ENCODE data around the gene STARD5. TPM values are rescaled to one million over a fixed set of nuclear protein-coding genes. Genes with fewer than 3 reads are reported as not detected.

STARD5 gene
- total and polyA plus RNA-seq, 2 of the 8 experiments (the other 6 are each of a cell fraction or from before 2014, with no cell fraction given): 5.5 to 10.4 TPM

GRCh38 chr15:81289910-81290309, 34.0 kb downstream of the STARD5 start:
- H3K27me3 ChIP-seq (replicated peaks in 1 of 4; ENCODE audit: control insufficient read depth in 3 of 4, extremely low read depth in 1 of 4, insufficient read depth in 3 of 4, low read length in 3 of 4): no peaks in the 10 kb centered on the region

More at GRCh38 chr15:81289910-81290309, 34.0 kb downstream of the STARD5 start:
- ChIA-PET CTCF (ENCODE audit: partially characterized antibody) (interaction anchor here (1.0 to 4.0 kb wide), 5 partner anchors 15 to 117 kb away, joined by 3 to 17 read pairs (median 6); no protein-coding TSS in a partner anchor), POLR2A (ENCODE audit: partially characterized antibody) (no interaction called here)
- Histone ChIP-seq H3K56ac (replicated peaks; ENCODE audit: insufficient read length, low read depth, low read length) (no peak overlapping the region), H3K9ac (replicated peaks in 1 of 4; ENCODE audit: extremely low read depth in 1 of 4, low read depth in 3 of 4, low read length in 3 of 4) (no peak overlapping the region), H3K23me2 (ENCODE audit: low read depth, low read length) (no peaks in the 10 kb centered on the region), H3K4ac (replicated peaks; ENCODE audit: insufficient read length, low read depth, low read length) (no peak overlapping the region), H3K79me2 (ENCODE audit: control insufficient read depth in 1 of 2, insufficient read depth in 2 of 2, low read length in 2 of 2) (no peaks in the 10 kb centered on the region), H2BK15ac (ENCODE audit: low read length) (no peak overlapping the region), H3K36me3 (ENCODE audit: control insufficient read depth in 2 of 4, insufficient read depth in 4 of 4, low read length in 3 of 4) (no peaks in the 10 kb centered on the region), H3K14ac (ENCODE audit: insufficient read length) (no peak overlapping the region), H4K91ac (replicated peaks; ENCODE audit: insufficient read length, low read length) (no peak overlapping the region), H2BK5ac (ENCODE audit: low read depth, low read length) (no peak overlapping the region), H2AFZ (ENCODE audit: low read length) (no peak overlapping the region), H3K27ac (ENCODE audit: low read depth, low read length) (no peak overlapping the region), H2BK12ac (ENCODE audit: low read depth, low read length) (no peak overlapping the region), H2BK120ac (replicated peaks; ENCODE audit: low read depth, low read length) (no peak overlapping the region), H3K4me2 (ENCODE audit: insufficient read depth in 1 of 2, low read depth in 2 of 2, low read length in 2 of 2) (no peak overlapping the region), H2BK20ac (ENCODE audit: low read length) (no peak overlapping the region), H3K18ac (ENCODE audit: extremely low read depth, low read length) (no peak overlapping the region), H3K79me1 (ENCODE audit: low read depth, low read length) (no peaks in the 10 kb centered on the region), H4K8ac (ENCODE audit: extremely low read depth, insufficient read depth, low read length) (no peak overlapping the region), H3K4me3 (ENCODE audit: extremely low read depth in 1 of 4, insufficient read depth in 2 of 4, low read depth in 3 of 4, low read length in 4 of 4) (no peak overlapping the region), H3K4me1 (replicated peaks in 1 of 4; ENCODE audit: control insufficient read depth in 3 of 4, insufficient read depth in 4 of 4, low read length in 3 of 4) (peaks cover 0 to 7% (median 3%) of the 10 kb centered on the region in 4 experiments; a peak in 4 of 7 replicates), H2AK5ac (ENCODE audit: low read depth, low read length) (no peak overlapping the region), H4K5ac (ENCODE audit: insufficient read length, low read depth, low read length) (no peak overlapping the region), H4K20me1 (replicated peaks in 1 of 2; ENCODE audit: control insufficient read depth in 1 of 2, insufficient read depth in 2 of 2, low read length in 2 of 2) (no peaks in the 10 kb centered on the region), H3K23ac (ENCODE audit: insufficient read length) (no peak overlapping the region), H3K9me3 (ENCODE audit: insufficient read depth in 2 of 2, low read depth in 1 of 2, low read length in 1 of 2) (no peaks in the 10 kb centered on the region)
- DNase-seq (ENCODE audit: low read depth in 1 of 2, low spot score in 2 of 2): no peak
- no peak for FAIRE-seq
- TF ChIP-seq TEAD4 (IDR thresholded peaks at IDR 0.05; ENCODE audit: low read depth, low read length) (no peak), SRF (IDR thresholded peaks at IDR 0.05; ENCODE audit: low read depth, low read length) (no peak), EP300 (IDR thresholded peaks at IDR 0.05; ENCODE audit: borderline replicate concordance in 1 of 2, low read depth in 2 of 2, low read length in 2 of 2) (no peak), E2F6 (IDR thresholded peaks at IDR 0.05) (no peak), GTF2F1 (IDR thresholded peaks at IDR 0.05; ENCODE audit: borderline replicate concordance, low read depth, low read length) (no peak), RXRA (IDR thresholded peaks at IDR 0.05; ENCODE audit: insufficient read depth, low read depth, low read length) (no peak), CTBP2 (IDR thresholded peaks at IDR 0.05; ENCODE audit: borderline replicate concordance, insufficient read depth, insufficient read length, low read length) (no peak), ATF2 (IDR thresholded peaks at IDR 0.05; ENCODE audit: low read length) (no peak), POU5F1 (IDR thresholded peaks at IDR 0.05; ENCODE audit: low read depth, low read length) (no peak), SIN3A (conservative IDR thresholded peaks at IDR 0.05 in 1 of 2, IDR thresholded peaks at IDR 0.05 in 1 of 2; ENCODE audit: low read depth in 1 of 2, low read length in 2 of 2) (no peak)
- WGBS, 2 experiments (ENCODE audit: extremely low coverage in 1 of 2, insufficient coverage in 1 of 2, insufficient read length in 1 of 2, insufficient replicate concordance in 2 of 2, low coverage in 1 of 2, low lambda C conversion rate in 2 of 2, missing lambda C conversion rate in 1 of 2): 85% methylated on average over 4 of the region's 4 CpGs; no CpG with 5 or more reads in 1 of the 2 experiments

Data from H1 (cell line).